GM18907 (cell line): Measurements from ENCODE around the gene CEP104.

Source experiments
- ATAC-seq: cut with Tn5 transposase; IDR thresholded peaks from one replicate; pipeline ENCODE4 v1.9.1; 2021; ENCODE audit warnings: mild to moderate bottlenecking, moderate library complexity; ENCODE audit not compliant: unreplicated experiment

Gene CEP104

DNA sequence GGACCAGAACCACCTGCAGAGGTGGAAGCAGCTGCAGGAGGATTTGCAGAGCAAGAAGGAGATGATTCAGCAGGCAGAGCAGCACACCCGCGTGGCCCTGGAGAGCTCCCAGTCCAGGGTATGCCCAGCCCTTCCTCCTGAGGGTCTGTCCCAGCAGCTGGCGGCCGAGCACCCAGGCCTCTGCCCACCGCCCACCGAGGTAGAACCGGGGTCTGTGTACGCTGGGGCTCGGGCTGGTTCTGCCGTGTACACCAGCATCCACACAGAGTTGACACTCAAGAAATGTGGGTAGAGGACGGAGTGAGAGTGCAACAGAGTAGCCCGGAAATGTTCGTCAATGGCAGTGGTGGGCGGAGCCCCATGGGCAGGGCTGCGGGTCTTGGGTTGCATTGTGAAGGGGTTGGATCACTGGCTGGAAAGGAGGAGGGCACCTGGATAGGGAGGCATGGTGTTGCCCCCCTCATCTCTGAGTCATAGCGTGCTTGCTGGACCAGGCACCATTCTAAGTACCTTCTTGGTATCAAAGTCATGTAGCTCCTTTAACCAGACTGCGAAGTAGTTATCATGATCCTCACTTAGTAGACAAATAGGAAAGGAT lies 89.6 kb downstream of the CEP104 start:
- ATAC-seq, result no peak

- no peak for ATAC-seq
Observed at GRCh38 chr1:3763351-3764125, 93.5 kb downstream of the CEP104 start.

GRCh38 chr1:3762873-3763228 lies 94.2 kb downstream of the CEP104 start:
- ATAC-seq, result no peak

- no peak for ATAC-seq
Observed at GRCh38 chr1:3762151-3762872, 94.7 kb downstream of the CEP104 start.
